HTERT RPE-1 (cell line): ENCODE data around the gene TMEM63A.
"Not testable (repeated sequence)": the region's sequence is repeated elsewhere in the genome, so short reads cannot be mapped to it uniquely, and the experiment has no call there.

Experiments
- in situ Hi-C: fragments of 300-500 bp; cut with MboI; formaldehyde crosslinking; loops from 4 replicates; pipeline ENCODE4 v1.14.3; 2020; ENCODE audit warnings: low sequenced_read_pairs

The TMEM63A gene

DNA sequence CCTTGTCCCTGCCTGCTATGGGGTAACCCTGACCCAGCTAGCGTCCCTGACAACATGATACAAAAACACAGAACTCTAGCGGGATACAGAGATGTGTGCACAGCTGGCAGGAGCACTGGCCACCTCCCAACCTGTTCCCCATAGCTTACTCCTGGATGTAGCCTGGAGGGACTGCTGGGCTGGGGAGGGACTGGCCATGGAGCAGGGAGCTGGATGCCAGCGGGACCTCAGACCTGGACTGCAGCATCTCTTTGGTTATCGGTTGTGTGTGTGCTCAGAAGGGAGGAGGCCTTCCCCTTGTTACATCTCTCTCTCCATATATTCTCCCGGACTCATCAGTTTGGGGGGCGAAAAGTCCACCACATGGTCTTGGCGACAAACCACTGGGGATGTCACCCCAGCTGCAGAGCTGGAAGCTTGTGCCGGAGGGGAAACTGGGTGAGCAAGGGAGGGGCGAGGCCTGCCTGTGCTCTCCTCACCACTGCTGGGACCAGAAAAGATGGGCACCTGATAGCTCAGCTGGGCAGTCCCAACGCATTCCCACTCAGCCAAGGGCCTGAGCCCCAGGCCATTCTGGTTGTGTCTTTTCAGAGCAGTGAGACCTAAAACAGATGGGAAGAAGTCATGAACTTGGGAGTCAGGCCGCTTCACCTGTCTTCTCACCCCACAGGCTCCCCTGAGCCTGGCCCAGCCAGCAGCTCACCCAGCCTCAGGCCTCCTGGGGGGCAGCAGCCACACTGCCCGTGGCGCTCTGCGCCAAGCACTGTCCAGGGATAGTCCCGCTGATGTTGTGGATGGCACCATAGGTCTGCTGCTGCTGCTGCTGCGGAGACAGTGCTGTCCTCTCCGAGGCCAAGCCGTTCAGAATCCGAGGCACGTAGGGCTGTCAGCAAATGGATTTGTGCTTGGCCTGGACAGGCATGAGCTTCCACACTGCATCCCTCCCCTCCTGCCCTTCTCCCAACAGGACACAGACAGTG lies 35.6 kb downstream of the TMEM63A start:
- in situ Hi-C loops, result no loop called here

DNA sequence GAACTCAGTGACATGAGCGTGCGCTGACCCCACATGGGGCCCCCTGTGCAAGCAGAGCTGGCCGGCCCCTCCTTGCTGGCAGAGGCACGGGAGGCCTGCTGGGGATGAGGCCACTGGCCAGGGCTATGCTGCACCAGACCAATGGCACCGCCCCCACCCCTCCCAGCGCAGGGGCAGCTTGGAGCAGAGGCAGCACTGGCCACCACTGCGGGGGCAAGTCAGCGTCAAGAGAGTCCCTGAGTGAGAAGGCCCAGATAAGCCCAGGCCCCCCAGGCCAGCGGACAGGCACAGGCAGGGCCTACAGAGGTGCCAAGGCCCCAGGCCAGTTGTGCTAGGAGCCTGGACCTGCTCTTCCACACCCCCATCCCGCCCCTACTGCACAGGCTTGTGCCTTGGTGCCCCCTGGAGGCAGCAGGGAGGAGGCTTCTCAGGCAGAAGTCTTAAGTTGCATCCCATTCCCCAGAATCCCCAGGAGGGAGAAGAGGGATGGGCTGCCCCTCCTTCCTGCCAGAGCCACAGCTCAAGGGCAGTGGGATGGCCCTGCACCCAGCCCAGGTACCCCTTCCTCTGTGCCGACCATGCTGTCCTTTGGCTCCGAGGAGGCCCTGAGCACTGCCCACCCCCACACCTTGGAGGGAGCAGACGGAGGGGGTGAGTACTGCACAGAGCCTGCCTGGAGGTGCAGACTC lies 36.5 kb downstream of the TMEM63A start:
- in situ Hi-C loops, result no loop called here

DNA sequence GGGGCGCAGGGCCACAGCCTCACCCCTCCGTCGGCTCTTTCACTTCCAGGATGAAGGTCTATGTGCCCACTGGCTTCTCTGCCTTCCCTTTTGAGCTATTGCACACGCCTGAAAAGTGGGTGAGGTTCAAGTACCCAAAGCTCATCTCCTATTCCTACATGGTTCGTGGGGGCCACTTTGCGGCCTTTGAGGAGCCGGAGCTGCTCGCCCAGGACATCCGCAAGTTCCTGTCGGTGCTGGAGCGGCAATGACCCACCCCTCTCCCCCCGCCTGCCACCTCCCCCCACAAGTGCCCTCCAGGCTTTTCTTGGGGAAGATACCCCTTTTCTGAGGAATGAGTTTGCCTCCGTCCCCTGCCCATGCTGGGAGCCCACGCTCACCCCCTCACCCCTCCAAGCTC lies 37.1 kb downstream of the TMEM63A start:
- in situ Hi-C loops, result no loop called here

DNA sequence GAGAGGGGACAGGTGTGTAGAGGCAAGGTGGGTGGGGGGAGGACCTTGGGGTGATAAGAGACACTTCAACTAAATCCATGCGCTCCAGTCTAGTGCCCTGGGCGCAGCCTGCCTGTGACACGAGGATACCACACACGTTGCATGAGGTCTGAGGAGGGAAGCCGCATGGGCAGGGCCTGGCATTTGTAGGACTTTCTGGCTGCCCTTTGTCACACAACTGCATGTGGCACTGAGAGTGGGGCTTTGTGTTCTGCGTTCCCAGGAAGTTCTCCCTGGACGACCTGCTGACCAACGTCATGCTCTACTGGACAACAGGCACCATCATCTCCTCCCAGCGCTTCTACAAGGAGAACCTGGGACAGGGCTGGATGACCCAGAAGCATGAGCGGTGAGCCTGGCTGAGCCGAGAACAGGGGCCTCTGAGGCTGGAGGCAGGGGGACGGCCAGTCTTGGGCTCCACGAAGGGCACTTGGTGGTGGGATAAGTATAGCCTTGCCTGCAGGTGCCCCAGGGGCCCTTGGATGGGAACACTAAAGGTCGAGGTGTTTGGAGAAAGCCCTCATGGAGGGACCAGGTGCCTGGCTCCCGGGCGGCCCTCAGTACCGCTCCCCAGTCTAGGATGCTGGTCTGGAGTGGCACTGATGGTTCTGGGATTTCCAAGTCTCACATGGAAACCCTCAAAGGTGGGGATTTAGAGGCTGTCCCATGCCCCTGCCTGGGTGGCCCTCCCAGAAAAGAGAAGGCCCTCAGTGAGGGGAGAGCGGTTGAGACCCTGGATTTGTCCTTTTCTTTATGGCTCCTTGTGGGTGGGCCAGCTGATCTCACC lies 37.7 kb downstream of the TMEM63A start:
- in situ Hi-C loops, result no loop called here

DNA sequence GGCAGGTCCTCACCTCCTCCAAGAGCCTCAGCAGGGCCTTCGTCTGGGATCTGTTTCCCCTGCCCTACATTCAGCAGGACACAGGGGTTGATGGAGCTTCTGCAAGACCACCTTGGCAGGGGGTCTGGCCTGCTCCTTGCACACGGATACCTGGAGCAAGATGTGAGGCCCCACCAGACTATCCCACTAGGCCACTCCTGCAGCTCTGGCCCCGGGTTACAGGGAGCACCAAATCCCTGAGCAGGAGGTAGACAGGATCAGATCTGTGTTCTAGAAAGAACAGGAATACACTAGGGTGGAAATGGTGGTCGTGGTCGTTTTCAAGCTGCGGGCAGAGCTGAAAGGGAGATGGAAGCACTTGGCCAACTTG lies 38.8 kb downstream of the TMEM63A start:
- in situ Hi-C loops, result no loop called here

DNA sequence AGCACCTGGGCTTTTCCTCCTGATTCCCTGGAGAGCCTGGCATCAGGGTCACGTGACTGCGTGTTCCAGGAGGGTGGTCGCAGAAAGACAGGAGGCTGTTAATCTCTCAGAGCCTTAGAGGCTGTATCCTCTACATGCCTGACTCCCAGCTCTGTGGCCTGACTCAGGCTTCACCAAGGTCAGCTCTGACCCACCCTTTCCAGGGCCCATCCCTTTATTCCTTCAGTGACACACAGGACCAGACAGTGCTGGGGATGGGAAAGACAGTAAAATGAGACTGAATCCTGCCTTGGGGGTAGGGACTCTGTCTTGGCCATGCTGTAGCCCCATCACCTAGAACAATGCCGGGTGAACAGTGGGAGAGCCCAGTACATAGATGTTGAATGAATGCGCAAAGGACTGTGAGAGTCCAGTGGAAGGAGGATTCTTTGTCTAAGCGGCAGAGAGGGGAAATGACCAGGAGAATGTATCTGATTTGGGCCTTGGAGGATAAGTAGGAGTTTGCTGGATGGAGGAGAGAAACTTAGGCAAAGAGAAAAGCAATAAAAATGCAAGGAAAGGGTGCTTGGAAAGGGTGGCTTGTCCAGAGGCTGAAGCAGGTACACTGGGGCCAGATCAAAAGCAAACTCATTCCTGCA lies 39.3 kb downstream of the TMEM63A start:
- in situ Hi-C loops, result no loop called here

DNA sequence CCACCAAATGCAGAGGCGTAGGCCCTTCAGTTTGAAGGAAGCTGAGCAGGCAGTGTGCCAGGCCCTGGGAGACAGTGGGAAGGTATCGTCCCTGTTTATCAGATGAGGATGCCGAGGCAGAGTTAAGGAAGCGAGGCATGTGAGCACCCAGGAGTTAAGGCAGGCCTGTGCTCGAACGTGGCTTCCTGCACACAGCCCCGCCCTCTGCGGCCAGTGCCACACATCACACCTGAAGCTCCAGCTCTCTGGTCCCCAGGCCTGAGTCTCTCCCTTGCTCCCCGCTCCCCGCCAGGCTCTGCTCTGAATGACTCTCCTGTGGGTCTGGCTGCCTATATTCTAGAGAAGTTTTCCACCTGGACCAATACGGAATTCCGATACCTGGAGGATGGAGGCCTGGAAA lies 40.1 kb downstream of the TMEM63A start:
- in situ Hi-C loops, result no loop called here

DNA sequence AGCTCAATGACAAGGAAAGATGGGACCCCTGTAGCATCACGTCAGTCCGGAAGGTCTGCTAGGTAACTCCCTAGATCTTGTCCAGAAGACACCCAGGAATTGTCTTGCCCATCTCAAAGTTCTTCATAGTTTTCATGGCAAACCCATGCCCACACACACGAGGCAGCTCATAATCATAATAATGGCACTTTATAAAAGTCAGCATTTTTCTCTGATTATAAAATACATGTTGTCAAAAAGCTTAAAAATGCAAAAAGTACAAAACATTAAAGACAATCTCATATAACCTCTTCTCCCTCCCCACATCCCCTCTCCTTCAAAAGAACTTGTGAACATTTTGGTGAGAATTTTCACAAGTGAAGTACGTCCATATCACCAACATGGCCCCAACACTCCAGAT lies 41.5 kb downstream of the TMEM63A start:
- in situ Hi-C loops, result no loop called here

DNA sequence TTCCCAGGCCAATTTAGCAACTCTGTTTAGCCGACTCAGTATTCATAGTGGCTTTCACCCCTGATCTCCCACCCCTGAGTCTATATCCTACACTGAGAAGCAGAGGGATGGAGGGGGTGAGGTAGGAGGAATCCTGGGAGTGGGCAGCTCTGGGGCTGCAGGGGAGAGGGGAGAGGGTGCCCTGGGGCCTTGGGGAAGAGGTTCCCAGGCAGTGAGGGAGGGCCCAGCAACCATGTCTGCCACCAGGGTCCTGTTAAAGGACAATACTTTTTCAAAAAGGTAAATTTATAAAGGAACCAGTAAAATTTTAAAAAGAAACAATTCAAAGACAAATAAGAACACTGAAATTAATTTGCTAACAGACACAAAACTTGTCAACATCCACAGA lies 42.0 kb downstream of the TMEM63A start:
- in situ Hi-C loops, result no loop called here

DNA sequence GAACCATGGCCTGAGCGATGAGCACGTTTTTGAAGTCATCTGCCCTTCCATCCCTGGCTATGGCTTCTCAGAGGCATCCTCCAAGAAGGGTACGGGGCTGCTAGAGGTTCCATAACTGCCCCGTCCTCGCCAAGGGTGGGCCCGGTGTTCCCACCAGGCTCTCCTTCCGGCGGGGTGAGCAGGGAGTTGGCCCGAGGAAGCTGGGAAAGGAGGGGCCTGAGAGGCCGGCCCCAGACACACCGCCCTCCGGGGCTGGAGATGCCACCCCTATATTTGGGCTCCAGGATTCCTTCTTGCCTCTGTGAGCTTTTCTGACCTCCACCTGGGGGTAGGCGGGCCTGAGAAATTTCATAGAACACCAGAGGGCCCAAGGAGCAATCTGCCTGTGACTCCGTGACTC lies 43.4 kb downstream of the TMEM63A start:
- in situ Hi-C loops, result no loop called here

DNA sequence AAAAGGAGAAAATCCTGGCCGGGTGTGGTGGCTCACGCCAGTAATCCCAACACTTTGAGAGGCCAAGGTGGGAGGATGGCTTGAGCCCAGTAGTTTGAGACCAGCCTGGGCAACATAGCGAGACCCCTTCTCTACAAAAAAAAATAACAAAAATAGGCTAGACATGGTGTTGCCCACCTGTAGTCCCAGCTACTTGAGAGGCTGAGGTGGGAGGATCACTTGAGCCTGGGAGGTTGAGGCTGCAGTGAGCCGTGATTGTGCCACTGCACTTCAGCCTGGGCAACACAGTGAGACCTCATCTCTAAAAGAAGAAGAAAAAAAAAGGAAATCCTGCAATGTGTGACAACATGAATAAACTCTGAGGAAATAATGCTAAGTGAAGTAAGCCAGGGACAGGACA lies 45.9 kb downstream of the TMEM63A start:
- in situ Hi-C loops, result not testable (repeated sequence)

DNA sequence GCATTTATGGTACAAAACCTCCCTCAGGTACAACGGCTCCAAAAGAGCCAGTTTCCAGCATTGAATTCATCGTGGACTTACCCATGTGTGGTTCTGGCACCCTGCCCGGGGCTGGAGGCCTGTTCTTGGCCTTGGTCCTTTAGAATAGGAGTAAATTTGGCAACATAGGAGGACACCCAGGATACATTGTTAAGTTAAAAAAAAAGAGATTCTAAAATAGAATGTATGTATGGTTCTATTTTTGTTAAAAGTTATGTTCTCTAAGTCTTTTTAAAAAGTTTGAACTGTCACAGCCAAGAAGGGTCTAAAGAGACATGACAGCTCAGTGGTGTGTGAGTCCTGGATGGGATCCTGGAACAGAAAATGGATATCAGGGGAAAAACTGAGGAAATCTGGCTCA lies 46.3 kb downstream of the TMEM63A start:
- in situ Hi-C loops, result no loop called here

DNA sequence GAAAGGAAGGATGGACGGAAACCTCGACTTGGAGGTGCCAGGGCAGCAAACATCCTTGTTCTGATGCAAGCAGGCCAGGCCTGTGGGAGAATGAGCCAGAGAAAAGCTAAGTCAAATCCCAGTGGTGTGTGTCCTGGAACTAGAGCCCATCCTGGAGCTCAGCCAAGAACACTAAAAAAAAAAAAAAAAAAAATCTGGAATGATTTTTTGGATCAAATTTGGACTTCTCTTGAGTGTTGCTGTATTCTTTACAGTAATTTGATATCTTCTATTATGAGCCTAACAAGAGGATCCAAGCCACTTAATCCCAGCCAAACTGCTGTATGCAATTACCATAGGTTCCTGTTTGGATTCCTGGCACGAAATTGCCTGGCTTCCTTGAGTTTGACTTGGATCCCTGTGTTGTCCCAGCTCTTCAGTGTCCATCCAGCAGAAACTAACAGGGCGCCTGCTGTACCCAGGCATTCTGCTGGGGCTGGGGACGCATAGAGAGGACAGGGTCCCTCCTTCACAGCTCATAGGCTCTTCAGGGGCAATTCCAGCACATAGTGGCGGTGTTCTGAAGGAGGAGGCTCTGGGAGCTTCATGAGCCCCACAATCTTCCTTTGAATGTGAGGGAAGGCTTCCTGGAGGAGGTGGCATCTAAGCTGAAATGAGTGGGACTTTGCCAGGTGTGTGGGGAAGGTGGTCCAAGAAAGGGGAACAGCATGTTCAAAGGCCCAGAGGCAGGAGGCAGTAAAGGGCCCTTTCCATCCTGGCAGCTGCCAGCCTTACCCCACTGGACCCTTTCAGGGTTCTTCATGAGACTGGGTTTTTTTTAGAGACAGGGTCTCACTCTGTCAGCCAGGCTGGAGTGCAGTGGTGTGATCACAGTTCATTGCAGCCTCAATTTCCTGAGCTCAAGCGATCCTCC lies 47.5 kb downstream of the TMEM63A start:
- in situ Hi-C loops, result no loop called here

DNA sequence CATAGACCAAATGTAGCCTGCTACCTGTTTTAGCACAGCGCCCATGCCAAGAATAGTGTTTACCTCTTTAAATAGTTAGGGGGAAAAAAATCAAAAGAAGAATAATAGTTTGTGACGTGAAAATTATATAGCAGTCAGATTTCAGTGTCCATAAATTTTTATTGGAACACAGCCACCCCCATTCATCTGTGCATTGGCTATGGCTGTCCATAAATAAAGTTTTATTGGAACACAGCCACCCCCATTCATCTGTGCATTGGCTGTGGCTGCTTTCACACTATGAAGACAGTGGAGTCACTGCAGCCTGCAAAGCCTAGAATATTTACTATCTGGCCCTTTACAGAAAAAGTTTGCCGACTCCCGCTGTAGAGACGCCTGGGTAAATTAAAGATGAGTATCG lies 51.3 kb downstream of the TMEM63A start:
- in situ Hi-C loops, result no loop called here

DNA sequence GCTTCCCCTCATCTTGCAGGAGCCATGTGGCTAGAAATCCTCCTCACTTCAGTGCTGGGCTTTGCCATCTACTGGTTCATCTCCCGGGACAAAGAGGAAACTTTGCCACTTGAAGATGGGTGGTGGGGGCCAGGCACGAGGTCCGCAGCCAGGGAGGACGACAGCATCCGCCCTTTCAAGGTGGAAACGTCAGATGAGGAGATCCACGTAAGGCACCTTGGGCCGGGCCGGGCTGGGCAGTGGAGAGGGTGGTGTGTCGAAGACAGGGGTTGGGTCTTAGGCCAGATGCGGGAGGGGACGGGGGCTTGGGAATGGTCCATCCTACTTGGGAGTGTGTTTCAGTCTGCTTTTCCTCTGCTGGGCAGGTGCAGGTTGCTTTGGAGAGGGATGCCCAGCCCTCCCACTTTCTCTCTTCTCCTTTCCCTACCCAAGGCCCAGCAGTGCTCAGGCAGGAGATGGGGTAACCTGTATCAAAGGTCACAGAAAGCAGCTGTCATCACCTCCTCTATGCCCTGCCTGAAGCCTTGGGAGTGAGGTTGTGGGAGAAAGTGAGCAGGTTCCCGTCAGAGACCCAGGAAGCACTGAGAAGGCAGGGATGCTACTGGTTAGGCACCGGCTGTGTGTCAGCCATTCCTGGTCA lies 53.4 kb downstream of the TMEM63A start:
- in situ Hi-C loops, result no loop called here

DNA sequence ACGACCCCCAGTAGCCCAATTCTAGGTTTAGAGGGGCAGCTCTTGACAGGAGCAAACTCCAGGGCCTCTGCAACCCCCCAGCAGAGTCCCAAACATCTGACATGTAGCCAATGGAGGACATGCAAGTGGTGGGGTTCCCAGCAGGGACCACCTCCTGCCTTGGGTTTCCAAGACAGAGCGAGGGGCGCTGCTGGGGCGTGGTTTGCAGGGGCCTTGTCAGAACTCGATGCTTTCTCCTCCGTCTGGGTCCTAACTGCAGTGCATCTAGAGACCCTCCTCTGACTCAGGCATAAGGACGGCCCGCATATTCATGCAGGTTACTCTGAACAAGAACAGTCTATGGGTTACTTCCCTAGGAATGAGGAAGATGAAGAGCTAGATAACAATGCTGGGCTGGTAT lies 55.1 kb downstream of the TMEM63A start:
- in situ Hi-C loops, result no loop called here

DNA sequence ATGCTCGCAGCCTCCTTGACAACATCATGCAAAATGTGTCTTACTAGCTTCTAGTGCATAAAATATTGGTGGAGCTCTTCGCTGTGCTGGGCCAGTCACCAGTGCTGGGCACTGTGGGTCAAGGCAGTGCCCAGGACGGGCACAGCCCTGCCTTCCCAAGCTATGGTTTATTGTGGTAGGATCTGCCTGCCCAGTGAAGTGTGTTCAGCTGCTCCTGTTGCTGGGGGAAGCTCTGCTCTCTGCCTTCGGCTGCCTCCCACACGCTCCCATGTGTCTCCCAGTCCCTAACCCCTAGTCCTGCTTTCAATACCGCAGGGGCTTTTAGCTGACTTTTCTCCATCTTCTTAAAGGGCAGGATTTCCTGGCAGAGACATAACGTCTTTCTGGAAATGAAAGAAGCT lies 56.6 kb downstream of the TMEM63A start:
- in situ Hi-C loops, result no loop called here

DNA sequence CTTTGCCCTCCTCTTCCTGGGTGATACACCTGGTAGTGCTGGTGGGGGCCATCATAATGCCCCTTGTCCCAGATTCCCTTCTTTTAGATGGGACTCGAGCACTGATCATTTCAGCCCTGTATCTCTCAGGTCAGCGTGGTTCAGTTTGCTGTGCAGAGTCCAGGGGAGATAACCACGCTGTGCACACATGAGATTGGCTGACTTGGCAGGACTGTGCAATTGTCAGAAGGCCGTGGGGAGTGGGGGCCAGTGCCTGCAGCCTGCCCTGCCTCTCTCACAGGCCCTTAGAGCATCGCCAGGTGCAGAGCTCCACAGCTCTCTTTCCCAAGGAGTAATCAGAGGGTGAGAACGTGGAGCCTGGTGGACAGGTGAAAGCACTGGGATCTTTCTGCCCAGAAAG lies 57.1 kb downstream of the TMEM63A start:
- in situ Hi-C loops, result no loop called here

DNA sequence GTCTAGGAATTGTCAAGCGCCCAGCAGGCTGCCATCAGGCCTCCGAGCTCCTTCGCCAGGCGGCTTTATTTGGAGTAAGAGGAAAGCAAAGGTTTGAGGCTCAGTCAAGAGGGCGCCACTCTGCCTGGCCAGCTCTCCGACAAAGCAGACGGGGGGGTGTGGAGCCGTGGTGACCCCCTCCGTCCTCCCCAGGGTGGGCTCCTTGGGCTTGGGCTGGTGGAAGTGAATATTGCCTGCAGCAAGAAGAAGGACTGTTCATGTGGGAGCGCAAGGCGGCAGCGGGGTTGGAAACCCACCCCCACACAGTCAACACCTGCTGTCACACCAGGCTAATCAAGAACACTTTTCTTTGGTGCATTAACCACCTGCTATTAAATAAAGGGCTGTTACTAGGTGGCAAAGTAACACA lies 57.6 kb downstream of the TMEM63A start:
- in situ Hi-C loops, result no loop called here
